SK-N-SH (cell line): ENCODE data around the gene KIF21B. TPM values are rescaled to one million over a fixed set of nuclear protein-coding genes. Genes with fewer than 3 reads are reported as not detected.

Source experiments
- CTCF ChIA-PET: fragments of 300-600, 350-600 bp; formaldehyde crosslinking; extraction: SDS; loops from one replicate; lab custom pipeline; 2021; lab: Yijun Ruan, JAX
- POLR2A ChIA-PET: fragments of 350-600 bp; sonication (Branson Sonifier 250); formaldehyde crosslinking; extraction: SDS; loops from one replicate; lab custom pipeline; 2020; ENCODE audit warnings: antibody characterized with exemption, inconsistent platforms; lab: Yijun Ruan, JAX
- DNase-seq: peaks from one replicate; pipeline ENCODE4 v3.0.0; 2012
- H2AFZ ChIP-seq: fragments of 200-600 bp; sonication (generic); 2 replicates; pipeline ENCODE4 v1.8.1; 2016; ENCODE audit warnings: antibody characterized with exemption, mild to moderate bottlenecking, low read depth
- H3F3A ChIP-seq: fragments of 200-600 bp; sonication (generic); replicated peaks from 2 replicates; pipeline ENCODE3; 2016; ENCODE audit warnings: antibody characterized with exemption, mild to moderate bottlenecking; ENCODE audit not compliant: insufficient read depth
- H3K27ac ChIP-seq, 2 experiments: fragments of 200-500 bp in 1 of 2; fragments of 200-600 bp in 1 of 2; sonication (Bioruptor generic) in 1 of 2; sonication (generic), shearing (Covaris generic) in 1 of 2; 2 replicates each; pipeline versions ENCODE4 v1.5.1 to v1.6.1; 2014 to 2016; ENCODE audit warnings: low read depth in 2 of 2, inconsistent platforms in 1 of 2, low read length in 1 of 2, mild to moderate bottlenecking in 1 of 2, mixed read lengths in 1 of 2
- H3K27me3 ChIP-seq: fragments of 200-600 bp; sonication (generic), shearing (Covaris generic); 2 replicates; pipeline ENCODE4 v1.6.1; 2016; ENCODE audit warnings: mixed run types; ENCODE audit not compliant: insufficient read depth
- H3K36me3 ChIP-seq, 2 experiments: fragments of 200-500 bp in 1 of 2; fragments of 200-600 bp in 1 of 2; sonication (Bioruptor generic) in 1 of 2; sonication (generic) in 1 of 2; replicated peaks in 1 of 2; 2 replicates each; pipeline versions ENCODE3 to v1.5.1; 2014 to 2016; ENCODE audit warnings: low read length in 1 of 2, mild to moderate bottlenecking in 1 of 2; ENCODE audit not compliant: insufficient read depth in 2 of 2, control insufficient read depth in 1 of 2
- H3K4me1 ChIP-seq, 2 experiments: fragments of 200-500 bp in 1 of 2; fragments of 200-600 bp in 1 of 2; sonication (Bioruptor generic) in 1 of 2; sonication (generic), shearing (Covaris generic) in 1 of 2; 2 replicates each; pipeline versions ENCODE4 v1.5.1 to v1.6.1; 2014 to 2016; ENCODE audit warnings: low read depth in 1 of 2, low read length in 1 of 2, mixed run types in 1 of 2; ENCODE audit not compliant: insufficient read depth in 2 of 2, control insufficient read depth in 1 of 2
- H3K4me2 ChIP-seq: fragments of 200-600 bp; sonication (generic), shearing (Covaris generic); 2 replicates; pipeline ENCODE4 v1.6.1; 2017; ENCODE audit warnings: mixed run types
- H3K4me3 ChIP-seq, 2 experiments: fragments of 200-500 bp in 1 of 2; fragments of 200-600 bp in 1 of 2; sonication (Bioruptor generic) in 1 of 2; sonication (generic), shearing (Covaris generic) in 1 of 2; 2 replicates each; pipeline versions ENCODE4 v1.5.1 to v1.8.1; 2014 to 2016; ENCODE audit warnings: low read depth in 2 of 2, inconsistent platforms in 1 of 2, low read length in 1 of 2, mild to moderate bottlenecking in 1 of 2, mixed read lengths in 1 of 2, moderate library complexity in 1 of 2
- H3K79me2 ChIP-seq: fragments of 200-600 bp; sonication (generic); 2 replicates; pipeline ENCODE4 v1.8.1; 2017; ENCODE audit warnings: mild to moderate bottlenecking; ENCODE audit not compliant: insufficient read depth
- H3K9ac ChIP-seq: fragments of 200-600 bp; sonication (generic); 2 replicates; pipeline ENCODE4 v1.6.1; 2017; ENCODE audit warnings: mixed run types
- H3K9me2 ChIP-seq: fragments of 200-600 bp; sonication (generic); 2 replicates; pipeline ENCODE4 v1.6.1; 2017; ENCODE audit warnings: mixed run types
- H3K9me3 ChIP-seq: fragments of 200-600 bp; sonication (generic); 2 replicates; pipeline ENCODE4 v1.6.1; 2017; ENCODE audit warnings: mixed run types, mild to moderate bottlenecking, moderate library complexity
- H4K20me1 ChIP-seq: fragments of 200-600 bp; sonication (generic); 2 replicates; pipeline ENCODE4 v1.6.1; 2017; ENCODE audit warnings: mild to moderate bottlenecking, mixed run types; ENCODE audit not compliant: insufficient read depth
- ELF1 ChIP-seq: IDR thresholded peaks from 2 replicates; pipeline ENCODE4 v1.4.0; 2012
- EP300 ChIP-seq, 2 experiments: IDR thresholded peaks; 2 replicates each; pipeline versions ENCODE4 v1.4.0 to v1.6.1; 2012; ENCODE audit warnings: borderline replicate concordance in 1 of 2, low read depth in 1 of 2, low read length in 1 of 2
- EZH2phosphoT487 ChIP-seq: fragments of 200-600 bp; sonication (generic); IDR thresholded peaks from 2 replicates; pipeline ENCODE4 v1.6.1; 2017; ENCODE audit warnings: low read depth, mixed run types, mild to moderate bottlenecking, antibody characterized with exemption, moderate library complexity, borderline replicate concordance
- FOSL2 ChIP-seq: IDR thresholded peaks from 2 replicates; pipeline ENCODE4 v1.4.0; 2012; ENCODE audit warnings: low read depth, mild to moderate bottlenecking, moderate library complexity, borderline replicate concordance
- FOXJ3 ChIP-seq: sonication (generic); formaldehyde crosslinking; IDR thresholded peaks from 2 replicates; pipeline ENCODE4 v1.5.1; 2020; ENCODE audit warnings: mild to moderate bottlenecking, missing genetic modification reagents
- GATA2 ChIP-seq: sonication (generic); formaldehyde crosslinking; IDR thresholded peaks from 2 replicates; pipeline ENCODE4 v1.5.0; 2020; ENCODE audit warnings: mild to moderate bottlenecking, missing genetic modification reagents
- MEF2A ChIP-seq: IDR thresholded peaks from 2 replicates; pipeline ENCODE4 v1.4.0; 2012; ENCODE audit warnings: low read depth, borderline replicate concordance
- NFIC ChIP-seq: IDR thresholded peaks from 2 replicates; pipeline ENCODE4 v1.4.0; 2012; ENCODE audit warnings: borderline replicate concordance
- RCOR1 ChIP-seq: fragments of 150-350 bp; IDR thresholded peaks from 2 replicates; pipeline ENCODE4 v1.6.1; 2017; ENCODE audit warnings: antibody characterized with exemption, low read length
- RXRA ChIP-seq: IDR thresholded peaks from 2 replicates; pipeline ENCODE4 v1.4.0; 2012; ENCODE audit warnings: low read depth, mild to moderate bottlenecking, borderline replicate concordance
- SIN3A ChIP-seq: IDR thresholded peaks from 2 replicates; pipeline ENCODE4 v1.6.1; 2012; ENCODE audit warnings: low read depth, mild to moderate bottlenecking, low read length, moderate library complexity, borderline replicate concordance
- SMC3 ChIP-seq: IDR thresholded peaks from 2 replicates; pipeline ENCODE4 v1.6.1; 2012; ENCODE audit warnings: low read depth, low read length, improper control_type of control experiment
- YY1 ChIP-seq: IDR thresholded peaks from 2 replicates; pipeline ENCODE4 v1.4.0; 2012; ENCODE audit warnings: low read depth, mild to moderate bottlenecking
- WGBS: methylation state at CpG from one replicate; pipeline ENCODE4 v1.1.6; 2017; ENCODE audit warnings: low lambda C conversion rate; 5-methylcytosine and 5-hydroxymethylcytosine counted together
- polyA plus RNA-seq, 3 experiments: library from polyadenylated mRNA; depleted of rRNA; stranded (reverse); fragments of >200 nt; gene quantifications; 2 replicates each; pipeline ENCODE4 v1.2.3, GENCODE V29; 2012
- TF ChIP-seq, protein P1 (sequence below): IDR thresholded peaks from 2 replicates; pipeline ENCODE4 v1.4.0; 2012; ENCODE audit warnings: low read depth, borderline replicate concordance
- TF ChIP-seq, protein P2 (sequence below): fragments of 150-350 bp; IDR thresholded peaks from 2 replicates; pipeline ENCODE4 v1.6.1; 2017; ENCODE audit warnings: antibody characterized with exemption, low read length, low read depth, borderline replicate concordance

Gene KIF21B
- polyA plus RNA-seq, 1 of the 3 experiments (the other 2 are of a cell fraction): 0.26 TPM

DNA sequence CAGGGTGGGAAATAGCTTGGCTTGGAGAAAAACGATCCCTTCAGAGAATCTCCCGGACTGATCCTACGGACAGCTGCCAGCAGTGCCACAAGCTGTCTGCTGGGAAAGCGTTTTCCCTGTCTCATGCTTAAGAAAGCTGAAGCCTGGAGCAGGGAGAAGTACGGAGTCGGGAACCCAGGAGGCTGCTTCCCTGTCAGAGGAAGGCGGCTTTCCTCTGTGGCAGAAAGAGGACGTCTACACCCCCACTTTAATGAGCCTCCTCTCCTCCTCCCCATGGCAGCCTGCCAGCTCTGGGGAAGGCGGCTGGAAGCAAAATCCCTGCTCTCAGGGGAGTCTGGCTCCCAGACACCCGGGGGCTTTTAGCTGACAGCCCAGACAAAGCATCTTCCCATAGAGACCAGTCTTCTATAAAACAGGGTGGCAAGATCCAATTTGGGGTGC lies 7.3 kb downstream of the KIF21B start:
- Histone ChIP-seq H3K9ac (no peak overlapping the region), H3K9me3 (no peaks in the 10 kb centered on the region), H3K79me2 (no peaks in the 10 kb centered on the region), H4K20me1 (no peaks in the 10 kb centered on the region), H3K27me3 (no peaks in the 10 kb centered on the region), H3K4me2 (peak overlapping the region; percentile 9), H2AFZ (no peak overlapping the region), H3K36me3 (no peaks in the 10 kb centered on the region), H3K9me2 (no peaks in the 10 kb centered on the region), H3K4me1 (peaks cover 10 to 44% of the 10 kb centered on the region in 2 experiments; a peak in 3 of 4 replicates), H3K4me3 (no peak overlapping the region; a peak in 1 of 4 replicates), H3K27ac (peak overlapping the region in 1 of 2 experiments; percentile 51; a peak in 1 of 4 replicates), H3F3A (no peaks in the 10 kb centered on the region)
- WGBS: 19% methylated on average over 6 of the region's 10 CpGs
- DNase-seq: peak; percentile 78
- CTCF ChIA-PET: interaction anchor here (0.8 to 6.2 kb wide), 7 partner anchors 10 to 134 kb away, joined by 3 to 40 read pairs (median 4); no protein-coding TSS in a partner anchor
- POLR2A ChIA-PET: no interaction called here
- no peak for TF ChIP-seq SMC3
- TF ChIP-seq RXRA: no peak
- no peak for TF ChIP-seq FOXJ3 (CRISPR knock-in tag)
- TF ChIP-seq FOSL2: no peak
- no peak for TF ChIP-seq EZH2phosphoT487
- TF ChIP-seq NFIC: no peak
- TF ChIP-seq, protein P1, sequence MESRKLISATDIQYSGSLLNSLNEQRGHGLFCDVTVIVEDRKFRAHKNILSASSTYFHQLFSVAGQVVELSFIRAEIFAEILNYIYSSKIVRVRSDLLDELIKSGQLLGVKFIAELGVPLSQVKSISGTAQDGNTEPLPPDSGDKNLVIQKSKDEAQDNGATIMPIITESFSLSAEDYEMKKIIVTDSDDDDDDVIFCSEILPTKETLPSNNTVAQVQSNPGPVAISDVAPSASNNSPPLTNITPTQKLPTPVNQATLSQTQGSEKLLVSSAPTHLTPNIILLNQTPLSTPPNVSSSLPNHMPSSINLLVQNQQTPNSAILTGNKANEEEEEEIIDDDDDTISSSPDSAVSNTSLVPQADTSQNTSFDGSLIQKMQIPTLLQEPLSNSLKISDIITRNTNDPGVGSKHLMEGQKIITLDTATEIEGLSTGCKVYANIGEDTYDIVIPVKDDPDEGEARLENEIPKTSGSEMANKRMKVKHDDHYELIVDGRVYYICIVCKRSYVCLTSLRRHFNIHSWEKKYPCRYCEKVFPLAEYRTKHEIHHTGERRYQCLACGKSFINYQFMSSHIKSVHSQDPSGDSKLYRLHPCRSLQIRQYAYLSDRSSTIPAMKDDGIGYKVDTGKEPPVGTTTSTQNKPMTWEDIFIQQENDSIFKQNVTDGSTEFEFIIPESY: no peak
- TF ChIP-seq GATA2 (CRISPR knock-in tag): no peak
- no peak for TF ChIP-seq MEF2A
- TF ChIP-seq EP300 (IDR thresholded peaks at IDR 0.05; ENCODE audit: borderline replicate concordance in 1 of 2, low read depth in 1 of 2, low read length in 1 of 2): no peak
- TF ChIP-seq YY1: no peak
- no peak for TF ChIP-seq SIN3A
- TF ChIP-seq, protein P2, sequence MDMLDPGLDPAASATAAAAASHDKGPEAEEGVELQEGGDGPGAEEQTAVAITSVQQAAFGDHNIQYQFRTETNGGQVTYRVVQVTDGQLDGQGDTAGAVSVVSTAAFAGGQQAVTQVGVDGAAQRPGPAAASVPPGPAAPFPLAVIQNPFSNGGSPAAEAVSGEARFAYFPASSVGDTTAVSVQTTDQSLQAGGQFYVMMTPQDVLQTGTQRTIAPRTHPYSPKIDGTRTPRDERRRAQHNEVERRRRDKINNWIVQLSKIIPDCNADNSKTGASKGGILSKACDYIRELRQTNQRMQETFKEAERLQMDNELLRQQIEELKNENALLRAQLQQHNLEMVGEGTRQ: no peak
- TF ChIP-seq ELF1: no peak

DNA sequence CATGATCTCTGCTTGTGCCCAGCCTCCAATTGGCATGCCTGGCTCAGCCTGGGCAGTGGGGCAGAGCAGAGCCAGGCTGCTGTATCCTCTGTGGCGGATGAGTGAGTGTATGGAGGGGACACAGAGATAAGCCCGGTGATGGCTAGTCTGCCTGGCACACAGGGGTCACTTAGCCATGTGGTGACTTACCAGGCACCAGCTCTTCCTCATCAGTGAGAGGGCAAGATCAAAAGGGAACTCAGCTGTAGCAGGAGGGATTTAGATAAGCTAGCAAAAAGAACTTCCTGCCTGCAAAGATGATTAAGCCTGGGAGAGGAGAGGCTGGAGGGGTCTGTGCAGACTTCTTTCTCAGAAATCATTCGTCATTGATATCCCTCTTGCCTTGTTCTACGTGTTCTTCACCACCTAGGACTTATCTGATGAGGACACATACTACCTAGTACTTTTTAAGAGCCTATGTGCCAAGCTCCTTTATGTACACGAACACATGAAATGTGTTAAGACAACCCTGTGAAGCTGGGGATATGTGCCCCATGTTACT lies 7.9 kb downstream of the KIF21B start:
- Histone ChIP-seq H3K4me1 (peaks cover 10 to 46% of the 10 kb centered on the region in 2 experiments; a peak in 3 of 4 replicates), H3K9me3 (no peaks in the 10 kb centered on the region), H3K79me2 (no peaks in the 10 kb centered on the region), H2AFZ (no peak overlapping the region), H3K4me3 (no peak overlapping the region; a peak in 1 of 4 replicates), H3K4me2 (peak overlapping the region; percentile 9), H3K9ac (no peak overlapping the region), H3K27me3 (no peaks in the 10 kb centered on the region), H3K36me3 (no peaks in the 10 kb centered on the region), H3K9me2 (no peaks in the 10 kb centered on the region), H4K20me1 (no peaks in the 10 kb centered on the region), H3K27ac (peak overlapping the region in 1 of 2 experiments; percentile 58; a peak in 1 of 4 replicates), H3F3A (no peaks in the 10 kb centered on the region)
- ChIA-PET CTCF (interaction anchor here (0.8 to 6.2 kb wide), 11 partner anchors 10 to 239 kb away, joined by 3 to 40 read pairs (median 4); no protein-coding TSS in a partner anchor), POLR2A (no interaction called here)
- DNase-seq: peak; percentile 85
- 30% methylated on average over 4 of the region's 5 CpGs for WGBS
- TF ChIP-seq GATA2 (CRISPR knock-in tag) (peak; percentile 71), RCOR1 (0 out of 2 replicates have a peak, but pooled peaks have one; percentile 8), EZH2phosphoT487 (no peak)
